GM19035 (cell line): ENCODE results near the gene TTLL10.

Experiments
- ATAC-seq: cut with Tn5 transposase; IDR thresholded peaks from one replicate; pipeline ENCODE4 v1.9.1; 2021; ENCODE audit not compliant: unreplicated experiment

TTLL10 gene

DNA sequence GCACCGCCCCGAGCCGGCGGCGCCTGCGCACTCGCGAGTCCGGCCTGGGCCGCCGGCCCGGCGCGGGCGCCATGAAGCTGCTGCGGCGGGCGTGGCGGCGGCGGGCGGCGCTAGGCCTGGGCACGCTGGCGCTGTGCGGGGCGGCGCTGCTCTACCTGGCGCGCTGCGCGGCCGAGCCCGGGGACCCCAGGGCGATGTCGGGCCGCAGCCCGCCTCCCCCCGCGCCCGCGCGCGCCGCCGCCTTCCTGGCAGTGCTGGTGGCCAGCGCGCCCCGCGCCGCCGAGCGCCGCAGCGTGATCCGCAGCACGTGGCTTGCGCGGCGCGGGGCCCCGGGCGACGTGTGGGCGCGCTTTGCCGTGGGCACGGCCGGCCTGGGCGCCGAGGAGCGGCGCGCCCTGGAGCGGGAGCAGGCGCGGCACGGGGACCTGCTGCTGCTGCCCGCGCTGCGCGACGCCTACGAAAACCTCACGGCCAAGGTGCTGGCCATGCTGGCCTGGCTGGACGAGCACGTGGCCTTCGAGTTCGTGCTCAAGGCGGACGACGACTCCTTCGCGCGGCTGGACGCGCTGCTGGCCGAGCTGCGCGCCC, 58.6 kb downstream of the TTLL10 start, which contains the start of gene B3GALT6:
Gene B3GALT6, plus strand, starts transcription at position 30 of the 588 bp plus-strand sequence. Its CDS starts 42 bp downstream, at position 72.
- ATAC-seq: no peak

- no peak for ATAC-seq
These were observed 59.3 kb downstream of the TTLL10 start for GRCh38 chr1:1232796-1233566.

GRCh38 chr1:1233567-1233892, 59.9 kb downstream of the TTLL10 start:
- ATAC-seq: no peak

DNA sequence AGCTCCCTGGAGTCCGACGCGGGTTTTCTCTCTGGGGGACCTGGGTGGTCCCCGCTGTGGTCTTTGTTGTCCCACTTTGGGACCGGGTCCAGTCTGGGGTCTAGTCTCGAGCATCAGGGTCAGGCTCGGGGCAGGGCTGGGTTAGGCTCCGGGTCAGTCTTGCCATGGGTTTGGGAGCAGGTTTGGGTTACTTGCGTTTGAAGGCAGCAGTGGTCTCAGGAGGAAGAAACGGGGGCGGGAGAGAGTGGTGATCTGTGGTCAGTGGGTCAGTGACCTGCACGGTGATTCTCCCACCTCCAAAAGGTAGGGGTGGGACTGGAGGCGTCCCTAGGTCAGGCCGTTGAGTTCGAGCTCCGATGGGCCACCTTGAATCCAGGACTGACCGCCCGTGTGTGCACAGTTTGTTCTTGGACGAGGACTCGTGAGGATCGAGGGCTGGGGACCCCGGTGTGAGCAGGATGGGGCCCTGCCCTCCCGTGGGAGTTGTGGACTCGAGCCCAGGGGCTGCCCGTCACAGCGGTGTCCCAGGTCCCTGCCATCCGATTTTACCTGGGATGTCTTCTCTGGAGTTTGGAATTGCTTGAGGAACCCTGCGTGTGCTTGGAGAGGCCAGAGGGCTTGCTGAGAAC, 60.6 kb downstream of the TTLL10 start:
- no peak for ATAC-seq

- no peak for ATAC-seq
These were observed 61.5 kb downstream of the TTLL10 start for GRCh38 chr1:1235016-1235744.

DNA sequence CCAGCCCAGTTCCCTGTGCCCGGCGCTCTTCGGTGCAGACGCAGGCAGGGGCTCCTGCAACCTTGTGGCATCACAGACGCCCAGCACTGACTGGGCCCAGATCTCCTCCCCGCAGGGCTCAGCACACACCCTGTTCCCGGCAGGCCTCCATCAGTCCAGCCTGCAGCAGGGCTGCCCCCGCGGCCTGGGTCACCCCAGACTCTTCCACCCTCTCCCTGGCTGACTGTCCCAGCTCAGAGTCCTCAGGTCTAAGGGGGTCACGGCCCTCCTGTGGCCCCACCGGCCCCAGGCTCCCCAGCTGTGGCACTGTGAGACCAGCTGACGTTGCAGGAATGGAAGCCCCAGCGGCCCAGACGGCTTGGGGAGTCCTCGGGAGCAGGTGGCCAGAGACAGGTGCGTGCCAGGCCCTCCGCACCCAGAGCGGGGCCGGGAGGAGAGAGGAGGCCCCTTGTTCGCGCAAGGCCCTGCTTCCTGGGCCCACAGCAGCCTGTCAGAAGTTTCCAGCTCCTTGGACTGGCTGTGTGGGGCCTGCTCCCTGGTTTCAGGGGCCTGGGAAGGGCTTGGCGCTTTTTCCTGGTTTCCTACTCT, 62.6 kb downstream of the TTLL10 start:
- ATAC-seq: no peak

DNA sequence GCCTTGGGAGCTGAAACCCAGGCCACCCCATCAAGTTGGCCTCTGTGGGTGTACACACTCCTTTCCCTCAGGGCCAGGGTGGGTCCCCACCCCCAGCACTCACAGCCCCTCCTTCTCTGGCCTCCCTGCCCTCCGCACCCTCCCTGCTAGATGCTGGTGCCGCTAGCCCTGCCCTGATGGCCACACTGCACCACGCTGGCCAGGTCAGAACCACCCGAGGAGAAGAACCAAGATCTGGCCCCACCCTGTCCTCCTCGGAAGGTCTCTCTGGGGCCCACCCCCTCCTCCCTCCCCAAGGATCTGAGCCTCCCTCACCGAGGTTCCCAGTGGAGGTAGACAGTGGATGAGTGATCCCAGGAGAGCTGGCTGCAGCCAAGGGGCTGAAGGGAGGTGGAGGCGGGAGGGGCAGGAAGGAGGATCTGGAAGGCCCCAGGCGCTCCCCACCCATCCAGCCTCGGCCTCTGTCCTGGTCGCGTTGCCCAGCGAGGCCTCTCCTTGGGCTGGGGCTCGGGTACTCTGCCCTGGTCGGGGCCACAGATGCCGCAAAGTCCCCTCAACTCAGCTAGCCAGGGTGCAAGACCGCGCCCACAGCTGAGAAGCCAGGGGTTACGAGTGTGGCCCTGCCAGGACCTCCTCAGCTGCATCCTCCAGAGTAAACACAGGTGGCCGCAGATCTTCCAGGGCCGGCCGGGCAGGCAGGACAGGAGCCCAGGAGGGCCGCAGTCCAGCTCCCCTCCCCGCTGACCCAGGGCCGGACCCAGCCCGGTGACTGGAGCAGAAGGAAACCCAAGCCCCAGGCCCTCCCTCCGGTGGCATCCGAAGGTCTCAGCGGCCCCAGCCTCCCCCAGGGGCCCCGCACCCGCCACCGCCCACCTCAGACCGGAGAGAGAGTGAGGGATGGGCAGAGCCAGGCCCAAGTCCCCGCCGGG, 63.5 kb downstream of the TTLL10 start:
- no peak for ATAC-seq

DNA sequence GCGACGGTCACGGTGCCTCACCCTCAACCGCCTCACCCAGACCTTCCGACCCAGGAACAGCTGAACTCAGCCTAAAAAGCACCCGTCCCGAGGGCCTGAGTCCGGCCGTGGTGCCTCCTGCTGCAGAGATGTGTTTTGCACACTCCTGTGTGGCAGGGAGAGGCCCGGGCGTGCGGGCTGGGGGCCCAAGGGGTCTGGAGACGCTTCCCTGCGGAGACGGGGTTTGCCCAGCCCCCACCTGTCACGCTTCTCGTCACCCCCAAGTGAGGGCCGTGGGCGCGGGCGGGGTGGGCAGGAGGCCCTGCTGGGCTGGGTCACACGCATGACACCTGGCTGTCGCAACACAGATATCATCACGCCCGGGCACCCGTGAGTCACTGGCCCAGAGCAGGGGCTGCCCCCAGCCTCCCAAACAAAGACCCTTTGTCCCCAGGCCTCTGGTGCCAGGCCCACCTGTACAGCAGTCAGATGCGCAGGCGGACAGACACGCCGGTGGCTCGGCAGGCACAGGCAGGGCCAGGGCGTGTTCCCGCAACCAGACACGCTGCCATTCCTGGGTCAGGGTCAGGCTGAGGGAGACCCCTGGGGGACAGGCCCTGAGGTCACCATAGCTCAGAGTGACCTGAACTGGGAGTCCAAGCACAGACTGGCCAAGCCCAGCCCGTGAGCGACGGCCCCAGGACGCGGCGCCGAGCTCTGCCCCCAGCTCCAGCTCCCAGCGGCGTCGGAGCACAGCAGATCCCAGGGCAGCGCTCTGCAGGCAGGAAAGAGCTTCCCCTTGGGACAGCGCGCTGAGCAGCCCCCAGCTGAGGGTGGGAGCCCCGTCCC, 64.4 kb downstream of the TTLL10 start:
- ATAC-seq: no peak

GRCh38 chr1:1238702-1239178, 65.1 kb downstream of the TTLL10 start:
- ATAC-seq: no peak

DNA sequence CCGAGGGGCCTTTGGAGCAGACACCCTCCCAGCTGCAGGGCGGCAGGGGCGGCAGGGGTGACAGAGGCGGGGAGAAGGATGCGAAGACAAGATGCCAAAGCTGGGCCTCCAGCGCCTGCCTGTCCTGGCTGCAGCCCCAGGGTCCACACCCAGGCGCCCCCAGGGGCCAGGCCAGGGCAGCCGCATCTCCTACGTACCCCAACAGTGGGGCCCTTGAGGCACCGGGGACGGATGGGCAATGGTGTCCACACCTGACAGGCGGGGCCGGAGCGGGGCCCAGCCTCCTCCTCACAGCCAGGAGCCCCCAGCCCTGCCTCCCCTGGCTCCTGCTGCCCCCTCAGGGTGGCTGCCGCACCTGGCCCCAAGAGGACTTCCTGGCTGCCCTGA, 65.5 kb downstream of the TTLL10 start:
- ATAC-seq: no peak

DNA sequence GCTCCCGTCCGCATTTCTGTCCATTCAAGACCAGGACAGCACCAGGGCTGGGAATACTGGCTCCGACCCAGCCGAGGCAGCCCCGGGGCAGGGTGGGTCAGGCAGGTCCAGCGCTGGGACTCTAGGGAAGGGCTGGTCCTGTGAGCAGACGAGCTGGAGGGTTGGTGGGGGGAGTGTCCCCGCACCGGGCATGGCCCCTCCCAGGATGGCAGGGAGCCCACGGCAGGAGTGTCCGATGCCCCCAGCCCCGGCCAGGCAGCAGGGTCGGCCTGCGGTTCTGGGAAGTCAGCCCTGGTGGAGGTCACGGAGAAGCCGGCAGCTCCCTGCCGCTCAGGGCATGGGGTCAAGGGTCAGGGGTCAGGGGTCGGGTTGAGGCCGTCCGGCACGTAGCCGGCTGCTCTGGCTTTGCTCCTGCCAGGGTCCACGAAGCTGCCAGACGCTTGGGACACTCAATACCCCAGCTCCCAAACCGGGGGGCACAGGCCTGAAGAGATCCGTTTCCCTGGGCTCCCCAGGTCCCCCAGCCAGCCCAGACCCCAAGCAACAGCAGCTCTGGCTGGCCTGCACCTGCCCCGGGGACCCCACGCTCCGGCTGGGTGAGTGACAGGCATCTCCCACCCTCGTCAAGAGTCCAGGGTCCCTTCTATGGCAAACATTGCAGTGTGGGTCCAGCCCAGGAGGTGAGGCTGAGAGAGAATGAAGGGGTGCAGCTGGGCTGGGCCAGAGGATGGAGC, 66.1 kb downstream of the TTLL10 start:
- ATAC-seq: no peak

- no peak for ATAC-seq
These were observed 66.7 kb downstream of the TTLL10 start for GRCh38 chr1:1240348-1240732.

DNA sequence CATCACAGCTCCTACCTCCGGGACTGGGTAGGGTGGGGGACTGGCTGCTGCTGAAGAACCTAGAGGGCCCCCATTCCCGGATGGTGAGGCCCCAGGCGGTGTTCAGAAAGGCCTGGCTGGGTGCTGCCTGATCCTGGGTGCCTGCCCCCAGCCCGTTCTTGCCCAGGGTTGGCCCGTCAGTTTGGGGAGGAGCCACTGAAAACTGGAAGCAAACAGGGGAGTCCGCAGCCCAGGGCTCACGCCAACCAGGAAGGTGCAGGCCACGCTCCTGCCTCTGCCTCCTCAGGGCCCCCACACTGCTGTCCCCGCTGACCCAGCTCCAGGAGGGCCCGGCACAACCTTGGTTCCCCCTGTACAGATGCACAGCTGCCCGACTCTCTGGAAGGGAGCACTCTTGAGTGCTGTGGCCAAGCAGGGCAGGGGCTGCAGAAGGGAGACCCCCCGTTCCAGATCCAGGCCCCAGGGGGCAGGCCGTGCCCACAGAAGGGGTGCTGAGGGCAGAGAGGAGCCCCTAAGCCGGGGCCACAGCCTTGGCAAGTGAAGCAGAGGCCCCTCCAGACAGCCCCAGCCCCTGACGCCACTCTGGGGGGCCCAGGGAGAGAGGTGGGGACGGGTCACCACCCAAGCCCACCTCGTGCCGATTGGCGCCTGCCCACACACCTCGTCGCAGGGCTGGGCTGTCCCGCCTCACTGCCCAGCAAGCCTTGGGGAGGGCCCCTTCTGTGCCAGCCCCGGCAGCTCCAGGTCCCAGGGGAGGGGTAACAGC, 67.3 kb downstream of the TTLL10 start:
- no peak for ATAC-seq

DNA sequence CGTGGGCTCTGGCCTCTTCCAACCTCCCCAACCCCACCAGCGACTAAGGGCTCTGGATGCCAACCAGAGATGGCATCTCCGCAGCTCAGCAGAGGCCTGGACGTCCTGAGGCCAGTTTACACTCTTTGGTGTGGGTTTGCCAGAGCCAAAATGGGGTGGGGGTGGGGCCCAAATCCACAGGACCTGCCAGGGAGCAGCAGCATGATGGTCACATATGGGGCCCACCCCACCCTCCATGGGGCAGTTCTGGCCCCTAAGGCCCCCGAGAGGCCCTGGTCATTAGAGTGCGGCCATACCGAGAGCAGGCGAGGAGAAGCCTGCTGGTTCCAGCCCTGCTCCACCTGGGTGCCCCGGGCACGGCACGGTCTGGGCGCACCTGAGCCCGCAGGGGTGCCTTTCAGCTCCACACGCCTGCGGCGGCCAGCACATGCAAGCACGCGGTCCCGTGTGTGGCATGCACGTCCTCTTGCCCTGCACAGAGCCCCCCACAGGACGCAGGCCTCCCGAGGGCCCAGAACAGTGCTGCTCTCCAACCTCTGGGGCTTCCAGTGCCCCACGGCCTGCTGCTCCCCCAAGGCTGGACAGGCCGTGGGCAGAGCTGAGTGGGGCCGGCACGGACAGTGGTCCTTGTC, 68.0 kb downstream of the TTLL10 start:
- ATAC-seq: no peak

DNA sequence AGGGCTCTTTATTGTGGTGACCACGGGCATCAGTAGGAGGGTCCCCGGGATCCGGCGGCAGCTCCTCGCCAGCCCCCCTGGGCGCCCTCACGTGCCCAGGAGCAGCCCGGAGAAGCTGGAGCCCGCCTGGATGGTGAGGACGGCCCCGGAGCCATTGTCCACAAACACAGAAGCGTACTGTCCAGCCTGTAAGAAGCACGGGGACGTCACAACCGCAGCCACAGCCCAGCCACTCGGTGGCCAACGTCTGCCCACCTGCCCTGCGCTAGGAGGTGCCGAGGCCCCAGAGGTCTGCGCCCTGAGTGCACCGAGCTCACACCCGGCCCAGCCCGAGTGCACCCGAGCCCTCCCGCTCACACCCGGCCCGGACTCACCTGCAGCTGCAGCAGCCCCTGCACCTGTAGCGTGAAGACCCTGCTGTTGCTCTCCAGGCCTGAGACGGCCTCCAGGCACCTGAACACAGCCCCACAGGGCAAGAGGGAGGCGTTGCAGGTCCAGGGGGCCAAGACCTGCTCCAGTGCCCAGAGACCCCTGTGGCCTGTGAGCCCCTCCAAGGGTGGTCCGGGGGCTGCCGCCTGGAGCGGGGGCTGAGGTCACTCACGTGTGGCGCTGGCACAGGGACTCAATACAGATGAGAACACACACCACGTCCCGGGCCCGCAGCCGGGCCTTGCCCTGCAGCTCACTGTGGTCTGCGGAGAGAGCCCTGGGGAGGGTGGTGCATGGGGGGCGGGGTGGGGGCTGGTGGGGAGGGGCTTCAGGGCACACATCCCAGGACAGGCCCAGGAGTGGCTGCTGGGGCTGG, 69.0 kb downstream of the TTLL10 start:
- no peak for ATAC-seq

DNA sequence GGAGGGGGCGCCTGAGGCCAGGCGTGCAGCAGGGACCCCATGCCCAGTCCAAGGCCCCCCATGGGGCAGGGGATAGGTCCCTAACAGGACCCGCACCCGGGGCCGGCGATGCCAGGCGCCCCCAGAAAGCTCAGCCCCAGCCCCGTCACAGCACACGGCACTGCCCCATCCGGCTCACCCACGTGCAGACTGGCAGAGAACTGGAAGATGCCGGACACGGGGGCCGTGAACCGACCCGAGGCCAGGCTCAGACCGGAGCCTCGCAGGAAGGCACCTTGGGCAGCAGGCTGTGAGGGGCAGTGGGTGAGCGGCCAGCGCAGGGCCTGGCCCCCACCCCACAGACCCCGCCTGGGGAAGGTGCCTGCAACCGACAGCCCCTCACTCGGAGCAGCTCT, 69.6 kb downstream of the TTLL10 start:
- no peak for ATAC-seq

DNA sequence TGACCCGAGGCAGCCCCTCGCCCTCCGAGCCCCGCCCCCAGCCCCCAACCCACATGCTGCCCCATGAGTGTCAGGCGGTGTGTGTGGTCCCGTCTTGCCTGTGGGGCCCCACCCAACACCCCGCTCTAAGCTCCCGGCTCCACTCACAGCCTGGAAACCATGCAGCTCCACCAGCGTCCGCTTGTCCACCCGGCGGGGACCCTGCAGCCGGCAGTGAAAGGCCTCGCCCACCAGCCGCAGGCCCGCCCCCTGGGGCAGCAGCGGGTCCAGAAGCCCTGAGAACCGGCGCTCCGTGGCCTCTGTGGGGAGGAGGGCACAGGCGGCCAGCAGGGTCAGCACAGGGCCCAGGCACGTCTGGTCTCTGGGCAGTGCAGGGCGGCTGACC, 70.1 kb downstream of the TTLL10 start:
- ATAC-seq: no peak
